Keratinocyte (primary cell): ENCODE measurements around the gene MTHFD2.

Experiments used
- EZH2 ChIP-seq: IDR thresholded peaks from one replicate; pipeline ENCODE4 v1.6.1; 2012; ENCODE audit warnings: inconsistent platforms, mild to moderate bottlenecking, low read length, moderate library complexity
- TF ChIP-seq, protein P1 (sequence below), 3 experiments: IDR thresholded peaks in 1 of 3; conservative IDR thresholded peaks in 1 of 3; optimal IDR thresholded peaks in 1 of 3; 2 replicates in 2 of 3; 3 replicates in 1 of 3; pipeline versions ENCODE3 to v1.5.1; 2011; ENCODE audit warnings: low read length in 3 of 3, mild to moderate bottlenecking in 3 of 3, moderate library complexity in 2 of 3, control low read depth in 1 of 3, inconsistent platforms in 1 of 3; ENCODE audit not compliant: insufficient read depth in 2 of 3; ENCODE audit errors: extremely low read depth in 1 of 3

GRCh38 chr2:74204436-74204835 lies 6.0 kb downstream of the MTHFD2 start:
- TF ChIP-seq, protein P1, sequence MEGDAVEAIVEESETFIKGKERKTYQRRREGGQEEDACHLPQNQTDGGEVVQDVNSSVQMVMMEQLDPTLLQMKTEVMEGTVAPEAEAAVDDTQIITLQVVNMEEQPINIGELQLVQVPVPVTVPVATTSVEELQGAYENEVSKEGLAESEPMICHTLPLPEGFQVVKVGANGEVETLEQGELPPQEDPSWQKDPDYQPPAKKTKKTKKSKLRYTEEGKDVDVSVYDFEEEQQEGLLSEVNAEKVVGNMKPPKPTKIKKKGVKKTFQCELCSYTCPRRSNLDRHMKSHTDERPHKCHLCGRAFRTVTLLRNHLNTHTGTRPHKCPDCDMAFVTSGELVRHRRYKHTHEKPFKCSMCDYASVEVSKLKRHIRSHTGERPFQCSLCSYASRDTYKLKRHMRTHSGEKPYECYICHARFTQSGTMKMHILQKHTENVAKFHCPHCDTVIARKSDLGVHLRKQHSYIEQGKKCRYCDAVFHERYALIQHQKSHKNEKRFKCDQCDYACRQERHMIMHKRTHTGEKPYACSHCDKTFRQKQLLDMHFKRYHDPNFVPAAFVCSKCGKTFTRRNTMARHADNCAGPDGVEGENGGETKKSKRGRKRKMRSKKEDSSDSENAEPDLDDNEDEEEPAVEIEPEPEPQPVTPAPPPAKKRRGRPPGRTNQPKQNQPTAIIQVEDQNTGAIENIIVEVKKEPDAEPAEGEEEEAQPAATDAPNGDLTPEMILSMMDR (optimal IDR thresholded peaks at IDR 0.05 in 1 of 3, IDR thresholded peaks at IDR 0.05 in 1 of 3, conservative IDR thresholded peaks at IDR 0.05 in 1 of 3; ENCODE audit: extremely low read depth in 1 of 3, insufficient read depth in 2 of 3, low read length in 3 of 3), result no peak
- TF ChIP-seq EZH2, result no peak
